Fibroblast of lung (primary cell): ENCODE measurements around the gene GRHL3. TPM values are rescaled to one million over a fixed set of nuclear protein-coding genes. Genes with fewer than 3 reads are reported as not detected.

Source experiments
- DNase-seq, 2 donors: peaks; one replicate each; pipeline versions ENCODE4 v3.0.0 to v3.0.0-alpha.2; 2010; ENCODE audit warnings: low read depth in 2 of 2
- H2AFZ ChIP-seq: 2 replicates; pipeline ENCODE4 v1.5.1; 2012; ENCODE audit warnings: low read length, control low read depth, inconsistent platforms
- H3K27ac ChIP-seq: 2 replicates; pipeline ENCODE4 v1.5.1; 2011; ENCODE audit warnings: low read length, control low read depth; ENCODE audit not compliant: insufficient read depth
- H3K27me3 ChIP-seq: 2 replicates; pipeline ENCODE4 v1.5.1; 2011; ENCODE audit warnings: mild to moderate bottlenecking, low read length; ENCODE audit not compliant: control insufficient read depth, insufficient read depth
- H3K36me3 ChIP-seq: 2 replicates; pipeline ENCODE4 v1.5.1; 2011; ENCODE audit warnings: low read length; ENCODE audit not compliant: control insufficient read depth, insufficient read depth
- H3K4me1 ChIP-seq: 2 replicates; pipeline ENCODE4 v1.5.1; 2011; ENCODE audit warnings: low read length; ENCODE audit not compliant: control insufficient read depth, insufficient read depth; ENCODE audit errors: extremely low read depth
- H3K4me2 ChIP-seq: 2 replicates; pipeline ENCODE4 v1.5.1; 2011; ENCODE audit warnings: low read length, control low read depth; ENCODE audit not compliant: insufficient read depth; ENCODE audit errors: extremely low read depth
- H3K4me3 ChIP-seq, 4 experiments: fragments of 200-600 bp in 1 of 4; sonication (generic) in 1 of 4; replicated peaks in 1 of 4; 2 replicates each; pipeline ENCODE4 v1.5.1; 2011 to 2016; ENCODE audit warnings: low read length in 4 of 4, low read depth in 3 of 4, mild to moderate bottlenecking in 3 of 4, control low read depth in 2 of 4, inconsistent platforms in 1 of 4, mixed read lengths in 1 of 4; ENCODE audit not compliant: insufficient read depth in 1 of 4; ENCODE audit errors: control extremely low read depth in 1 of 4
- H3K79me2 ChIP-seq: 2 replicates; pipeline ENCODE4 v1.5.1; 2012; ENCODE audit warnings: mild to moderate bottlenecking, low read length, inconsistent platforms; ENCODE audit not compliant: control insufficient read depth, insufficient read depth
- H3K9ac ChIP-seq: 2 replicates; pipeline ENCODE4 v1.5.1; 2011; ENCODE audit warnings: mild to moderate bottlenecking, low read length, control low read depth; ENCODE audit not compliant: insufficient read depth
- H3K9me3 ChIP-seq: 2 replicates; pipeline ENCODE4 v1.5.1; 2012; ENCODE audit warnings: low read depth, low read length; ENCODE audit not compliant: control insufficient read depth, insufficient read depth
- H4K20me1 ChIP-seq: 2 replicates; pipeline ENCODE4 v1.5.1; 2011; ENCODE audit warnings: low read length; ENCODE audit not compliant: control insufficient read depth, insufficient read depth; ENCODE audit errors: extremely low read depth
- CTCF ChIP-seq, 2 donors: IDR thresholded peaks in 1 of 2; conservative IDR thresholded peaks in 1 of 2; 1 replicate in 1 of 2; 2 replicates in 1 of 2; pipeline ENCODE4 v1.5.1; 2011 to 2012; ENCODE audit warnings: low read length in 2 of 2, control low read depth in 1 of 2, inconsistent platforms in 1 of 2, low read depth in 1 of 2, mild to moderate bottlenecking in 1 of 2
- EZH2 ChIP-seq: IDR thresholded peaks from 2 replicates; pipeline ENCODE4 v1.5.1; 2012; ENCODE audit warnings: low read length, control low read depth, mild to moderate bottlenecking; ENCODE audit errors: missing control alignments
- polyA plus RNA-seq, 2 donors: library from polyadenylated mRNA; depleted of rRNA in 1 of 2; stranded (reverse) in 1 of 2; unstranded in 1 of 2; fragments of >200 nt; gene quantifications; 2 replicates each; pipeline ENCODE4 v1.2.1, GENCODE V29; 2011 to 2012; ENCODE audit warnings: missing spikeins in 1 of 2
- total RNA-seq: library from RNA; depleted of rRNA; stranded (reverse); fragments of >200 nt; gene quantifications from 2 replicates; pipeline ENCODE4 v1.2.1, GENCODE V29; 2014

The GRHL3 gene
- total and polyA plus RNA-seq, 2 donors (not counting 1 experiment from before 2014, with no cell fraction given): 0.03 TPM; not detected in 1

- peaks cover 7% of the 10 kb centered on the region for H3K27me3 ChIP-seq
- no peaks in the 10 kb centered on the region for H3K36me3 ChIP-seq
- H3K9me3 ChIP-seq: no peaks in the 10 kb centered on the region
- TF ChIP-seq EZH2 (no peak), CTCF (conservative IDR thresholded peaks at IDR 0.05 in 1 of 2, IDR thresholded peaks at IDR 0.05 in 1 of 2; ENCODE audit: low read depth in 1 of 2, low read length in 2 of 2) (no peak)
- H3K4me1 ChIP-seq: peaks cover 10% of the 10 kb centered on the region
- H3K27ac ChIP-seq: no peak overlapping the region
- no peaks in the 10 kb centered on the region for H4K20me1 ChIP-seq
- no peak overlapping the region for H3K4me2 ChIP-seq
- H3K9ac ChIP-seq: no peak overlapping the region
- H3K79me2 ChIP-seq: no peaks in the 10 kb centered on the region
- DNase-seq: no peak
- no peak overlapping the region for H3K4me3 ChIP-seq
- no peak overlapping the region for H2AFZ ChIP-seq
Measured at GRCh38 chr1:24292103-24292502, 27.1 kb upstream of the GRHL3 start.

GRCh38 chr1:24292887-24293286 is 26.3 kb upstream of the GRHL3 start:
- H3K4me3 ChIP-seq: no peak overlapping the region
- no peak for DNase-seq
- no peak for TF ChIP-seq CTCF (conservative IDR thresholded peaks at IDR 0.05 in 1 of 2, IDR thresholded peaks at IDR 0.05 in 1 of 2; ENCODE audit: low read depth in 1 of 2, low read length in 2 of 2)
- TF ChIP-seq EZH2: no peak

GRCh38 chr1:24293392-24294227 is 25.5 kb upstream of the GRHL3 start:
- Histone ChIP-seq H3K27ac (peak overlapping the region; percentile 70), H3K79me2 (no peaks in the 10 kb centered on the region), H2AFZ (no peak overlapping the region), H3K4me3 (no peak overlapping the region), H3K27me3 (peaks cover 8% of the 10 kb centered on the region), H3K36me3 (no peaks in the 10 kb centered on the region), H4K20me1 (no peaks in the 10 kb centered on the region), H3K9ac (no peak overlapping the region), H3K9me3 (no peaks in the 10 kb centered on the region), H3K4me1 (peaks cover 10% of the 10 kb centered on the region), H3K4me2 (peak overlapping the region; percentile 33)
- no peak for TF ChIP-seq EZH2
- TF ChIP-seq CTCF (conservative IDR thresholded peaks at IDR 0.05 in 1 of 2, IDR thresholded peaks at IDR 0.05 in 1 of 2; ENCODE audit: low read depth in 1 of 2, low read length in 2 of 2): no peak
- no peak for DNase-seq

More at GRCh38 chr1:24292887-24293286, 26.3 kb upstream of the GRHL3 start:
- Histone ChIP-seq H3K27me3 (peaks cover 8% of the 10 kb centered on the region), H2AFZ (no peak overlapping the region), H4K20me1 (no peaks in the 10 kb centered on the region), H3K27ac (no peak overlapping the region), H3K36me3 (no peaks in the 10 kb centered on the region), H3K4me2 (no peak overlapping the region), H3K9me3 (no peaks in the 10 kb centered on the region), H3K9ac (no peak overlapping the region), H3K4me1 (peaks cover 10% of the 10 kb centered on the region), H3K79me2 (no peaks in the 10 kb centered on the region)
